H1 (cell line): ENCODE measurements around the gene GINS2. TPM values are rescaled to one million over a fixed set of nuclear protein-coding genes. Genes with fewer than 3 reads are reported as not detected.

Experiments
- EP300 ChIP-seq, 2 experiments: IDR thresholded peaks; 1 replicate in 1 of 2; 2 replicates in 1 of 2; pipeline ENCODE4 v1.6.1; 2011 to 2012; ENCODE audit warnings: low read depth in 2 of 2, low read length in 2 of 2, mild to moderate bottlenecking in 2 of 2, borderline replicate concordance in 1 of 2, inconsistent platforms in 1 of 2, moderate library complexity in 1 of 2
- polyA plus RNA-seq, 7 experiments: library from polyadenylated mRNA; depleted of rRNA in 3 of 7; stranded (reverse) in 5 of 7; unstranded in 2 of 7; fragments of >200 nt in 5 of 7; fragments of 200-250 nt in 2 of 7; gene quantifications; 1 replicate in 5 of 7; 2 replicates in 1 of 7; 4 replicates in 1 of 7; pipeline versions ENCODE4 v1.2.1 to v1.2.3, GENCODE V29; 2011 to 2013; ENCODE audit warnings: missing spikeins in 2 of 7, mixed read lengths in 2 of 7
- total RNA-seq: library from RNA; stranded (reverse); fragmentation: NEBNext Ultra II Directional; extraction: Animal tissue kit (Norgen Biotek cat#: 25700); gene quantifications from 2 replicates; pipeline ENCODE4 v1.2.1, GENCODE V29; 2021

Gene GINS2
- total and polyA plus RNA-seq, 2 of the 8 experiments (the other 6 are each of a cell fraction or from before 2014, with no cell fraction given) = 29.4 to 59.1 TPM

- no peak for TF ChIP-seq EP300 (IDR thresholded peaks at IDR 0.05; ENCODE audit: borderline replicate concordance in 1 of 2, low read depth in 2 of 2, low read length in 2 of 2)
Measured at GRCh38 chr16:85699628-85700027, 10.9 kb upstream of the GINS2 start (continued).
